ENCODE data around the gene PCDHGA6. TPM values are rescaled to one million over a fixed set of nuclear protein-coding genes. Genes with fewer than 3 reads are reported as not detected.
A peak's percentile ranks its signal among the peaks of the same experiment; 100 is the strongest.

PCDHGA6 gene
- total and polyA plus RNA-seq, 2 donors (not counting 1 experiment from before 2014, with no cell fraction given), result 3.9 to 4.8 TPM

DNA sequence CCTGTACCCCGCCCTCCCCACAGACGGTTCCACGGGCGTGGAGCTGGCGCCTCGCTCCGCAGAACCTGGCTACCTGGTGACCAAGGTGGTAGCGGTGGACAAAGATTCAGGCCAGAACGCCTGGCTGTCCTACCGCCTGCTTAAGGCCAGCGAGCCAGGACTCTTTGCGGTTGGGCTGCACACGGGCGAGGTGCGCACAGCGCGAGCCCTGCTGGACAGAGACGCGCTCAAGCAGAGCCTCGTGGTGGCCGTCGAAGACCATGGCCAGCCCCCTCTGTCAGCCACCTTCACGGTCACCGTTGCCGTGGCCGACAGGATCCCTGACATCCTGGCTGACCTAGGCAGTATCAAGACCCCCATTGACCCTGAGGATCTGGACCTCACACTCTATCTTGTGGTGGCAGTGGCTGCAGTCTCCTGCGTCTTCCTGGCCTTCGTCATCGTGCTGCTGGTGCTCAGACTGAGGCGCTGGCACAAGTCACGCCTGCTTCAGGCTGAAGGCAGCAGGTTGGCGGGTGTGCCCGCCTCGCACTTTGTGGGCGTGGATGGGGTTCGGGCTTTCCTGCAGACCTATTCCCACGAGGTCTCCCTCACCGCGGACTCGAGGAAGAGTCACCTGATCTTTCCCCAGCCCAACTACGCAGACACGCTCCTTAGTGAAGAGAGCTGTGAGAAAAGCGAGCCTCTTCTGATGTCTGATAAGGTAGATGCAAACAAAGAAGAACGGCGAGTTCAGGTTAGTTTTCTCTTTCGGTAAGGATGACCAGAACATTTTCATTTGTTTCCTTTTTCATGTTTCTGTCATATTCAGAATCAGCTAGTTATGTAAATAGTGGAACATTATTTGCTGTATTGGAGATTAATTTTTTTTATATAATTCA lies 7.4 kb upstream of the PCDHGA6 start:
- Histone ChIP-seq H3K79me2 (ENCODE audit: control insufficient read depth, insufficient read depth, low read length) (no peaks in the 10 kb centered on the region), H4K20me1 (ENCODE audit: control insufficient read depth, extremely low read depth, insufficient read depth, low read length) (no peaks in the 10 kb centered on the region), H3K4me2 (ENCODE audit: extremely low read depth, insufficient read depth, low read length) (no peak overlapping the region), H3K4me3 (replicated peaks in 1 of 4; ENCODE audit: control extremely low read depth in 1 of 4, insufficient read depth in 1 of 4, low read depth in 3 of 4, low read length in 4 of 4) (no peak overlapping the region), H3K27ac (ENCODE audit: insufficient read depth, low read length) (no peak overlapping the region), H3K9ac (ENCODE audit: insufficient read depth, low read length) (no peak overlapping the region), H2AFZ (ENCODE audit: low read length) (no peak overlapping the region), H3K9me3 (ENCODE audit: control insufficient read depth, insufficient read depth, low read depth, low read length) (peaks cover 5% of the 10 kb centered on the region), H3K4me1 (ENCODE audit: control insufficient read depth, extremely low read depth, insufficient read depth, low read length) (no peaks in the 10 kb centered on the region), H3K36me3 (ENCODE audit: control insufficient read depth, insufficient read depth, low read length) (no peaks in the 10 kb centered on the region), H3K27me3 (ENCODE audit: control insufficient read depth, insufficient read depth, low read length) (peaks cover 32% of the 10 kb centered on the region)
- TF ChIP-seq EZH2 (IDR thresholded peaks at IDR 0.05; ENCODE audit: low read length, missing control alignments) (no peak), CTCF (conservative IDR thresholded peaks at IDR 0.05 in 1 of 2, IDR thresholded peaks at IDR 0.05 in 1 of 2; ENCODE audit: low read depth in 1 of 2, low read length in 2 of 2) (no peak)
- DNase-seq (ENCODE audit: low read depth in 2 of 2), result no peak

GRCh38 chr5:141369994-141370848 lies 3.5 kb upstream of the PCDHGA6 start, which contains the start of gene PCDHGB3:
TSS of gene PCDHGB3 (plus strand) at chr5:141370242. CDS start at chr5:141370395, 153 bp downstream.
- H4K20me1 ChIP-seq (ENCODE audit: control insufficient read depth, extremely low read depth, insufficient read depth, low read length), result no peaks in the 10 kb centered on the region
- H3K4me2 ChIP-seq (ENCODE audit: extremely low read depth, insufficient read depth, low read length), result peak within 1 kb of the TSS; percentile 59
- no peaks in the 10 kb centered on the region for H3K4me1 ChIP-seq (ENCODE audit: control insufficient read depth, extremely low read depth, insufficient read depth, low read length)
- peak within 1 kb of the TSS; percentile 7 for H3K9ac ChIP-seq (ENCODE audit: insufficient read depth, low read length)
- H3K4me3 ChIP-seq (replicated peaks in 1 of 4; ENCODE audit: control extremely low read depth in 1 of 4, insufficient read depth in 1 of 4, low read depth in 3 of 4, low read length in 4 of 4), result peak within 1 kb of the TSS; percentile 25 to 48 (median 38)
- H3K79me2 ChIP-seq (ENCODE audit: control insufficient read depth, insufficient read depth, low read length), result no peaks in the 10 kb centered on the region
- peaks cover 2% of the 10 kb centered on the region for H3K9me3 ChIP-seq (ENCODE audit: control insufficient read depth, insufficient read depth, low read depth, low read length)
- peaks cover 16% of the 10 kb centered on the region for H3K27me3 ChIP-seq (ENCODE audit: control insufficient read depth, insufficient read depth, low read length)
- peak within 1 kb of the TSS; percentile 30 for H2AFZ ChIP-seq (ENCODE audit: low read length)
- H3K27ac ChIP-seq (ENCODE audit: insufficient read depth, low read length), result no peak within 1 kb of the TSS
- TF ChIP-seq EZH2 (IDR thresholded peaks at IDR 0.05; ENCODE audit: low read length, missing control alignments) (no peak), CTCF (conservative IDR thresholded peaks at IDR 0.05 in 1 of 2, IDR thresholded peaks at IDR 0.05 in 1 of 2; ENCODE audit: low read depth in 1 of 2, low read length in 2 of 2) (peak; percentile 44 to 47)
- DNase-seq (ENCODE audit: low read depth in 2 of 2), result peak; percentile 53 to 70
- H3K36me3 ChIP-seq (ENCODE audit: control insufficient read depth, insufficient read depth, low read length), result no peaks in the 10 kb centered on the region
